WTC11 (cell line): Measurements from ENCODE around the gene CBX7.

Experiments used
- ATF1 ChIP-seq: sonication (generic); formaldehyde crosslinking; IDR thresholded peaks from 2 replicates; pipeline ENCODE4 v1.8.1; 2023; ENCODE audit warnings: mild to moderate bottlenecking, moderate library complexity, missing genetic modification reagents
- CBFB ChIP-seq: sonication (generic); formaldehyde crosslinking; IDR thresholded peaks from 2 replicates; pipeline ENCODE4 v1.8.1; 2022; ENCODE audit warnings: mild to moderate bottlenecking, low read depth, missing genetic modification reagents
- CREM ChIP-seq: sonication (generic); formaldehyde crosslinking; IDR thresholded peaks from 2 replicates; pipeline ENCODE4 v1.8.1; 2022; ENCODE audit warnings: mild to moderate bottlenecking, missing genetic modification reagents, moderate library complexity
- GABPB1 ChIP-seq: sonication (generic); formaldehyde crosslinking; IDR thresholded peaks from 2 replicates; pipeline ENCODE4 v1.8.1; 2023; ENCODE audit warnings: mild to moderate bottlenecking, missing genetic modification reagents
- GRHL2 ChIP-seq: fragments of 250-450 bp; sonication (Bioruptor Pico); IDR thresholded peaks from 2 replicates; pipeline ENCODE4 v1.8.0; 2022; ENCODE audit warnings: mild to moderate bottlenecking, moderate library complexity; ENCODE audit not compliant: insufficient replicate concordance, severe bottlenecking
- NR1H2 ChIP-seq: sonication (generic); formaldehyde crosslinking; IDR thresholded peaks from 2 replicates; pipeline ENCODE4 v1.9.0; 2021; ENCODE audit warnings: mild to moderate bottlenecking, moderate library complexity, missing genetic modification reagents
- ZNF121 ChIP-seq: sonication (generic); formaldehyde crosslinking; IDR thresholded peaks from 2 replicates; pipeline ENCODE4 v1.8.0; 2023; ENCODE audit warnings: missing genetic modification reagents
- TF ChIP-seq, protein P1 (sequence below): fragments of 250-450 bp; sonication (Bioruptor Pico); IDR thresholded peaks from 2 replicates; pipeline ENCODE4 v1.9.0; 2021; ENCODE audit warnings: mild to moderate bottlenecking, borderline replicate concordance
- TF ChIP-seq, protein P2 (sequence below): fragments of 200-600 bp; IDR thresholded peaks from 2 replicates; pipeline ENCODE4 v1.8.0; 2022; ENCODE audit warnings: antibody characterized with exemption
- TF ChIP-seq, protein P3 (sequence below): sonication (generic); formaldehyde crosslinking; IDR thresholded peaks from 2 replicates; pipeline ENCODE4 v1.8.1; 2023; ENCODE audit warnings: mild to moderate bottlenecking, missing genetic modification reagents, moderate library complexity
- TF ChIP-seq, protein P4 (sequence below): sonication (generic); formaldehyde crosslinking; IDR thresholded peaks from 2 replicates; pipeline ENCODE4 v1.8.1; 2022; ENCODE audit warnings: low read depth, mild to moderate bottlenecking, moderate library complexity, missing genetic modification reagents, borderline replicate concordance
- TF ChIP-seq, protein P5 (sequence below): sonication (generic); formaldehyde crosslinking; IDR thresholded peaks from 2 replicates; pipeline ENCODE4 v1.8.0; 2022; ENCODE audit warnings: missing genetic modification reagents
- TF ChIP-seq, protein P6 (sequence below): sonication (generic); formaldehyde crosslinking; IDR thresholded peaks from 2 replicates; pipeline ENCODE4 v1.8.0; 2022; ENCODE audit warnings: mild to moderate bottlenecking, missing genetic modification reagents
- TF ChIP-seq, protein P7 (sequence below): sonication (generic); formaldehyde crosslinking; IDR thresholded peaks from 2 replicates; pipeline ENCODE4 v1.8.1; 2023; ENCODE audit warnings: mild to moderate bottlenecking, moderate library complexity, missing genetic modification reagents

DNA sequence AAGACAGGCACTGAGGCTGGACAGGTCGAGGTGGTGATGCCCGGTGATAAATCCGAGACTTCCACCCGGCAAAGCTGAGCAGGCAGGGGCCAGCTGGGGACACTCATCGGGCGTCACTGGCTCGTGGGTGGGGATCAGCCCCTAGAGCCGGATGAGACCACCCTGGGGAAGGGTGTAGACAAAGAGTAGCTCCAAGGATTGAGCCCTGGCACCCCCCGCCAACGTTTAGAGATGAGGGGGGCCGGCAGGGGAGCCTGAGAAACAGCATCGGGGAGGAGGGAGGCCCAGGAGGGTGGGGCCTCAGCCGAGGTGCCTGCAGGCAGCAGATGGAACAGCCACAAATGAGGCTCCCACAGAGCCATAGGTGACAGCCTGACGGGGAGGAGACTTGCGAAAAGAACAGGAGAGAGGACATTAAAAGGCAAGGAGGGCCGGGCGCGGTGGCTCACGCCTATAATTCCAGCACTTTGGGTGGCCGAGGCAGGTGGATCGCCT, 27.4 kb upstream of the CBX7 start:
- TF ChIP-seq, protein P1, sequence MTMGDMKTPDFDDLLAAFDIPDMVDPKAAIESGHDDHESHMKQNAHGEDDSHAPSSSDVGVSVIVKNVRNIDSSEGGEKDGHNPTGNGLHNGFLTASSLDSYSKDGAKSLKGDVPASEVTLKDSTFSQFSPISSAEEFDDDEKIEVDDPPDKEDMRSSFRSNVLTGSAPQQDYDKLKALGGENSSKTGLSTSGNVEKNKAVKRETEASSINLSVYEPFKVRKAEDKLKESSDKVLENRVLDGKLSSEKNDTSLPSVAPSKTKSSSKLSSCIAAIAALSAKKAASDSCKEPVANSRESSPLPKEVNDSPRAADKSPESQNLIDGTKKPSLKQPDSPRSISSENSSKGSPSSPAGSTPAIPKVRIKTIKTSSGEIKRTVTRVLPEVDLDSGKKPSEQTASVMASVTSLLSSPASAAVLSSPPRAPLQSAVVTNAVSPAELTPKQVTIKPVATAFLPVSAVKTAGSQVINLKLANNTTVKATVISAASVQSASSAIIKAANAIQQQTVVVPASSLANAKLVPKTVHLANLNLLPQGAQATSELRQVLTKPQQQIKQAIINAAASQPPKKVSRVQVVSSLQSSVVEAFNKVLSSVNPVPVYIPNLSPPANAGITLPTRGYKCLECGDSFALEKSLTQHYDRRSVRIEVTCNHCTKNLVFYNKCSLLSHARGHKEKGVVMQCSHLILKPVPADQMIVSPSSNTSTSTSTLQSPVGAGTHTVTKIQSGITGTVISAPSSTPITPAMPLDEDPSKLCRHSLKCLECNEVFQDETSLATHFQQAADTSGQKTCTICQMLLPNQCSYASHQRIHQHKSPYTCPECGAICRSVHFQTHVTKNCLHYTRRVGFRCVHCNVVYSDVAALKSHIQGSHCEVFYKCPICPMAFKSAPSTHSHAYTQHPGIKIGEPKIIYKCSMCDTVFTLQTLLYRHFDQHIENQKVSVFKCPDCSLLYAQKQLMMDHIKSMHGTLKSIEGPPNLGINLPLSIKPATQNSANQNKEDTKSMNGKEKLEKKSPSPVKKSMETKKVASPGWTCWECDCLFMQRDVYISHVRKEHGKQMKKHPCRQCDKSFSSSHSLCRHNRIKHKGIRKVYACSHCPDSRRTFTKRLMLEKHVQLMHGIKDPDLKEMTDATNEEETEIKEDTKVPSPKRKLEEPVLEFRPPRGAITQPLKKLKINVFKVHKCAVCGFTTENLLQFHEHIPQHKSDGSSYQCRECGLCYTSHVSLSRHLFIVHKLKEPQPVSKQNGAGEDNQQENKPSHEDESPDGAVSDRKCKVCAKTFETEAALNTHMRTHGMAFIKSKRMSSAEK: no peak
- TF ChIP-seq, protein P2, sequence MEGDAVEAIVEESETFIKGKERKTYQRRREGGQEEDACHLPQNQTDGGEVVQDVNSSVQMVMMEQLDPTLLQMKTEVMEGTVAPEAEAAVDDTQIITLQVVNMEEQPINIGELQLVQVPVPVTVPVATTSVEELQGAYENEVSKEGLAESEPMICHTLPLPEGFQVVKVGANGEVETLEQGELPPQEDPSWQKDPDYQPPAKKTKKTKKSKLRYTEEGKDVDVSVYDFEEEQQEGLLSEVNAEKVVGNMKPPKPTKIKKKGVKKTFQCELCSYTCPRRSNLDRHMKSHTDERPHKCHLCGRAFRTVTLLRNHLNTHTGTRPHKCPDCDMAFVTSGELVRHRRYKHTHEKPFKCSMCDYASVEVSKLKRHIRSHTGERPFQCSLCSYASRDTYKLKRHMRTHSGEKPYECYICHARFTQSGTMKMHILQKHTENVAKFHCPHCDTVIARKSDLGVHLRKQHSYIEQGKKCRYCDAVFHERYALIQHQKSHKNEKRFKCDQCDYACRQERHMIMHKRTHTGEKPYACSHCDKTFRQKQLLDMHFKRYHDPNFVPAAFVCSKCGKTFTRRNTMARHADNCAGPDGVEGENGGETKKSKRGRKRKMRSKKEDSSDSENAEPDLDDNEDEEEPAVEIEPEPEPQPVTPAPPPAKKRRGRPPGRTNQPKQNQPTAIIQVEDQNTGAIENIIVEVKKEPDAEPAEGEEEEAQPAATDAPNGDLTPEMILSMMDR: no peak
- TF ChIP-seq CREM (CRISPR knock-in tag): no peak
- TF ChIP-seq, protein P3, sequence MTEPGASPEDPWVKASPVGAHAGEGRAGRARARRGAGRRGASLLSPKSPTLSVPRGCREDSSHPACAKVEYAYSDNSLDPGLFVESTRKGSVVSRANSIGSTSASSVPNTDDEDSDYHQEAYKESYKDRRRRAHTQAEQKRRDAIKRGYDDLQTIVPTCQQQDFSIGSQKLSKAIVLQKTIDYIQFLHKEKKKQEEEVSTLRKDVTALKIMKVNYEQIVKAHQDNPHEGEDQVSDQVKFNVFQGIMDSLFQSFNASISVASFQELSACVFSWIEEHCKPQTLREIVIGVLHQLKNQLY: no peak
- TF ChIP-seq GRHL2 (CRISPR knock-in tag): no peak
- no peak for TF ChIP-seq CBFB (CRISPR knock-in tag)
- TF ChIP-seq ZNF121 (CRISPR knock-in tag): no peak
- TF ChIP-seq, protein P4, sequence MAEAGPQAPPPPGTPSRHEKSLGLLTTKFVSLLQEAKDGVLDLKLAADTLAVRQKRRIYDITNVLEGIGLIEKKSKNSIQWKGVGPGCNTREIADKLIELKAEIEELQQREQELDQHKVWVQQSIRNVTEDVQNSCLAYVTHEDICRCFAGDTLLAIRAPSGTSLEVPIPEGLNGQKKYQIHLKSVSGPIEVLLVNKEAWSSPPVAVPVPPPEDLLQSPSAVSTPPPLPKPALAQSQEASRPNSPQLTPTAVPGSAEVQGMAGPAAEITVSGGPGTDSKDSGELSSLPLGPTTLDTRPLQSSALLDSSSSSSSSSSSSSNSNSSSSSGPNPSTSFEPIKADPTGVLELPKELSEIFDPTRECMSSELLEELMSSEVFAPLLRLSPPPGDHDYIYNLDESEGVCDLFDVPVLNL (CRISPR knock-in tag): no peak
- TF ChIP-seq NR1H2 (CRISPR knock-in tag): no peak
- TF ChIP-seq, protein P5, sequence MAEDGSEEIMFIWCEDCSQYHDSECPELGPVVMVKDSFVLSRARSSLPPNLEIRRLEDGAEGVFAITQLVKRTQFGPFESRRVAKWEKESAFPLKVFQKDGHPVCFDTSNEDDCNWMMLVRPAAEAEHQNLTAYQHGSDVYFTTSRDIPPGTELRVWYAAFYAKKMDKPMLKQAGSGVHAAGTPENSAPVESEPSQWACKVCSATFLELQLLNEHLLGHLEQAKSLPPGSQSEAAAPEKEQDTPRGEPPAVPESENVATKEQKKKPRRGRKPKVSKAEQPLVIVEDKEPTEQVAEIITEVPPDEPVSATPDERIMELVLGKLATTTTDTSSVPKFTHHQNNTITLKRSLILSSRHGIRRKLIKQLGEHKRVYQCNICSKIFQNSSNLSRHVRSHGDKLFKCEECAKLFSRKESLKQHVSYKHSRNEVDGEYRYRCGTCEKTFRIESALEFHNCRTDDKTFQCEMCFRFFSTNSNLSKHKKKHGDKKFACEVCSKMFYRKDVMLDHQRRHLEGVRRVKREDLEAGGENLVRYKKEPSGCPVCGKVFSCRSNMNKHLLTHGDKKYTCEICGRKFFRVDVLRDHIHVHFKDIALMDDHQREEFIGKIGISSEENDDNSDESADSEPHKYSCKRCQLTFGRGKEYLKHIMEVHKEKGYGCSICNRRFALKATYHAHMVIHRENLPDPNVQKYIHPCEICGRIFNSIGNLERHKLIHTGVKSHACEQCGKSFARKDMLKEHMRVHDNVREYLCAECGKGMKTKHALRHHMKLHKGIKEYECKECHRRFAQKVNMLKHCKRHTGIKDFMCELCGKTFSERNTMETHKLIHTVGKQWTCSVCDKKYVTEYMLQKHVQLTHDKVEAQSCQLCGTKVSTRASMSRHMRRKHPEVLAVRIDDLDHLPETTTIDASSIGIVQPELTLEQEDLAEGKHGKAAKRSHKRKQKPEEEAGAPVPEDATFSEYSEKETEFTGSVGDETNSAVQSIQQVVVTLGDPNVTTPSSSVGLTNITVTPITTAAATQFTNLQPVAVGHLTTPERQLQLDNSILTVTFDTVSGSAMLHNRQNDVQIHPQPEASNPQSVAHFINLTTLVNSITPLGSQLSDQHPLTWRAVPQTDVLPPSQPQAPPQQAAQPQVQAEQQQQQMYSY (CRISPR knock-in tag): no peak
- no peak for TF ChIP-seq ATF1 (CRISPR knock-in tag)
- TF ChIP-seq, protein P6, sequence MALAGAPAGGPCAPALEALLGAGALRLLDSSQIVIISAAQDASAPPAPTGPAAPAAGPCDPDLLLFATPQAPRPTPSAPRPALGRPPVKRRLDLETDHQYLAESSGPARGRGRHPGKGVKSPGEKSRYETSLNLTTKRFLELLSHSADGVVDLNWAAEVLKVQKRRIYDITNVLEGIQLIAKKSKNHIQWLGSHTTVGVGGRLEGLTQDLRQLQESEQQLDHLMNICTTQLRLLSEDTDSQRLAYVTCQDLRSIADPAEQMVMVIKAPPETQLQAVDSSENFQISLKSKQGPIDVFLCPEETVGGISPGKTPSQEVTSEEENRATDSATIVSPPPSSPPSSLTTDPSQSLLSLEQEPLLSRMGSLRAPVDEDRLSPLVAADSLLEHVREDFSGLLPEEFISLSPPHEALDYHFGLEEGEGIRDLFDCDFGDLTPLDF (CRISPR knock-in tag): no peak
- TF ChIP-seq, protein P7, sequence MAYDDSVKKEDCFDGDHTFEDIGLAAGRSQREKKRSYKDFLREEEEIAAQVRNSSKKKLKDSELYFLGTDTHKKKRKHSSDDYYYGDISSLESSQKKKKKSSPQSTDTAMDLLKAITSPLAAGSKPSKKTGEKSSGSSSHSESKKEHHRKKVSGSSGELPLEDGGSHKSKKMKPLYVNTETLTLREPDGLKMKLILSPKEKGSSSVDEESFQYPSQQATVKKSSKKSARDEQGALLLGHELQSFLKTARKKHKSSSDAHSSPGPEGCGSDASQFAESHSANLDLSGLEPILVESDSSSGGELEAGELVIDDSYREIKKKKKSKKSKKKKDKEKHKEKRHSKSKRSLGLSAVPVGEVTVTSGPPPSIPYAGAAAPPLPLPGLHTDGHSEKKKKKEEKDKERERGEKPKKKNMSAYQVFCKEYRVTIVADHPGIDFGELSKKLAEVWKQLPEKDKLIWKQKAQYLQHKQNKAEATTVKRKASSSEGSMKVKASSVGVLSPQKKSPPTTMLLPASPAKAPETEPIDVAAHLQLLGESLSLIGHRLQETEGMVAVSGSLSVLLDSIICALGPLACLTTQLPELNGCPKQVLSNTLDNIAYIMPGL (CRISPR knock-in tag): no peak
- TF ChIP-seq GABPB1 (CRISPR knock-in tag): no peak
